Cortex of kidney (tissue), 1 donor: ENCODE results near the gene ARF1.

Experiments used
- DNase-seq: peaks from one replicate; lab custom pipeline; 2025; lab: John Stamatoyannopoulos, UW

Gene ARF1

GRCh38 chr1:228123505-228123904 lies 41.0 kb downstream of the ARF1 start:
- DNase-seq: no peak

- no peak for DNase-seq
Observed at GRCh38 chr1:228125185-228125584, 42.7 kb downstream of the ARF1 start.

- DNase-seq: no peak
Observed at GRCh38 chr1:228131766-228132165, 49.3 kb downstream of the ARF1 start.

- DNase-seq: no peak
Observed at GRCh38 chr1:228134591-228134990, 52.1 kb downstream of the ARF1 start.

GRCh38 chr1:228136901-228137300 lies 54.4 kb downstream of the ARF1 start:
- DNase-seq: no peak

- DNase-seq: no peak
Observed at GRCh38 chr1:228139406-228139930, 57.0 kb downstream of the ARF1 start.

- DNase-seq: peak; percentile 97
Observed at GRCh38 chr1:228139931-228140723, 57.6 kb downstream of the ARF1 start, which contains the start of gene GUK1. GUK1 (plus strand) TSS chr1:228140279; CDS start chr1:228140303, 24 bp downstream.

- DNase-seq: no peak
Observed at GRCh38 chr1:228140724-228141225, 58.3 kb downstream of the ARF1 start.

GRCh38 chr1:228141226-228142044 lies 58.9 kb downstream of the ARF1 start:
- no peak for DNase-seq

GRCh38 chr1:228142155-228142691 lies 59.7 kb downstream of the ARF1 start:
- DNase-seq: no peak

GRCh38 chr1:228142701-228143136 lies 60.2 kb downstream of the ARF1 start:
- DNase-seq: no peak

GRCh38 chr1:228143480-228144192 lies 61.1 kb downstream of the ARF1 start:
- no peak for DNase-seq

GRCh38 chr1:228144193-228144992 lies 61.9 kb downstream of the ARF1 start:
- no peak for DNase-seq

- no peak for DNase-seq
Observed at GRCh38 chr1:228144993-228145343, 62.5 kb downstream of the ARF1 start.

- no peak for DNase-seq
Observed at GRCh38 chr1:228145463-228146416, 63.2 kb downstream of the ARF1 start.

GRCh38 chr1:228146417-228147150 lies 64.1 kb downstream of the ARF1 start:
- DNase-seq: no peak

GRCh38 chr1:228147151-228147693 lies 64.7 kb downstream of the ARF1 start:
- DNase-seq: no peak

GRCh38 chr1:228147768-228148167 lies 65.3 kb downstream of the ARF1 start:
- DNase-seq: no peak
